ENCODE results near the gene OLIG1. TPM values are rescaled to one million over a fixed set of nuclear protein-coding genes. Genes with fewer than 3 reads are reported as not detected.

The OLIG1 gene
- total and polyA plus RNA-seq, 2 of the 8 experiments (the other 6 are each of a cell fraction or from before 2014, with no cell fraction given) = 0.65 to 1.2 TPM

DNA sequence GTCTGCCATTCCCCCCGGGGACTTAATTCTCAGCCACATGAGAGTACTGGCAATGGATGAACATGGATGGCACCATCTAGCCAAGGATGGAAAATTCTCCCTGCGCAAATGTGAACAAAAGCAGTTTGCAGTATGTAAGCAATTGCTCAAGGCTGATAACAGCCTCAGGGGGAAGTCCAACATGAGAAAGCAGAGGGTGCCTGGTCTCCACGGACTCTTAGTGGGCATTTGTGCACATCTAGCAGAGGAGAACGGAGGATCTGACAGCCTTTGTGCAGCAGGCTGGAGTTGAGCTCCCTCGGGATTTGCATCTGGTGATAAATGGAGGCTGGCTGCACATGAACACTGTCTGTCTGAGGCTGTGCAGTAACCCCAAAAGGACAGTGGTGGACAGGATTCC is 13.9 kb upstream of the OLIG1 start (continued):
- no peak for TF ChIP-seq TAF1 (IDR thresholded peaks at IDR 0.05; ENCODE audit: low read depth, low read length)

Measured in H1 (cell line).